ENCODE data around the gene YJU2. TPM values are rescaled to one million over a fixed set of nuclear protein-coding genes. Genes with fewer than 3 reads are reported as not detected.

YJU2 gene
- total RNA-seq, 1 donor from 2014 or later: 24.2 TPM

- intact Hi-C loops (cut with micrococcal nuclease): no loop called here
These were observed 49.3 kb downstream of the YJU2 start for GRCh38 chr19:4295972-4296771.

GRCh38 chr19:4297901-4298809 lies 51.3 kb downstream of the YJU2 start:
- intact Hi-C loops (cut with micrococcal nuclease): no loop called here

GRCh38 chr19:4298810-4299550 lies 52.1 kb downstream of the YJU2 start:
- intact Hi-C loops (cut with micrococcal nuclease): no loop called here

- intact Hi-C loops (cut with micrococcal nuclease): no loop called here
These were observed 53.7 kb downstream of the YJU2 start for GRCh38 chr19:4300589-4300988.

- intact Hi-C loops (cut with micrococcal nuclease): no loop called here
These were observed 54.8 kb downstream of the YJU2 start for GRCh38 chr19:4301590-4302242.

- intact Hi-C loops (cut with micrococcal nuclease): no loop called here
These were observed 55.4 kb downstream of the YJU2 start, which contains the start of gene TMIGD2 for GRCh38 chr19:4302243-4302640. TMIGD2 (minus strand) TSS chr19:4302389; CDS start chr19:4302385, 4 bp downstream.

- intact Hi-C loops (cut with micrococcal nuclease): no loop called here
These were observed 57.1 kb downstream of the YJU2 start for GRCh38 chr19:4303819-4304537.

- intact Hi-C loops (cut with micrococcal nuclease): no loop called here
These were observed 57.8 kb downstream of the YJU2 start, which contains the start of gene FSD1 for GRCh38 chr19:4304538-4305256. FSD1 (plus strand) TSS chr19:4304598; CDS start chr19:4304747, 149 bp downstream.

GRCh38 chr19:4305257-4305612 lies 58.4 kb downstream of the YJU2 start:
- intact Hi-C loops (cut with micrococcal nuclease): no loop called here

- intact Hi-C loops (cut with micrococcal nuclease): no loop called here
These were observed 58.8 kb downstream of the YJU2 start for GRCh38 chr19:4305659-4306058.

GRCh38 chr19:4310247-4311121 lies 63.6 kb downstream of the YJU2 start:
- intact Hi-C loops (cut with micrococcal nuclease): no loop called here

- intact Hi-C loops (cut with micrococcal nuclease): no loop called here
These were observed 67.1 kb downstream of the YJU2 start for GRCh38 chr19:4313847-4314490.

GRCh38 chr19:4316956-4317355 lies 70.1 kb downstream of the YJU2 start:
- intact Hi-C loops (cut with micrococcal nuclease): no loop called here

- intact Hi-C loops (cut with micrococcal nuclease): no loop called here
These were observed 71.6 kb downstream of the YJU2 start for GRCh38 chr19:4318460-4318859.
